NAMALWA (cell line): ENCODE measurements around the gene GMDS.

ENCODE experiments used
- DNase-seq: peaks from one replicate; pipeline ENCODE4 v3.0.0-alpha.2; 2015; ENCODE audit warnings: low spot score

Gene GMDS

DNA sequence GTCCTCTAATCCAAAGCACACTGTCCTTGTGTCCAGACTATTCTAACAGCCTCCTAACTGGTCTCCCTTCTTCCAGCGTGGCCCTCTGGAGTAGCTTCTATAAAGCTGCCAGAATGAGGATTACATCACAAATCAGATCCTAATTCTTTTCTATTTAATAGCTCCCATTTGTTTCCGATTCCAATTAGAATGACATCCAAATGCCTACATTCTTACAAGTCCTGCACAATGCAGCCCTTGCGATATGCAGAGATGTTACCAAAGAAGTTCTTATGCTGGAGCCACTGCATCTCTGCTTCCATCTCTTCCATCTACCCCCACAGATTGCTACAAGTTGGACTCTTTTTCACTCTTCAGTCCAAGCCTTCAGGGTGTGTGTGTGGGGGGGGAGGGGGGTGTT, 40.0 kb downstream of the GMDS start:
- DNase-seq: no peak

DNA sequence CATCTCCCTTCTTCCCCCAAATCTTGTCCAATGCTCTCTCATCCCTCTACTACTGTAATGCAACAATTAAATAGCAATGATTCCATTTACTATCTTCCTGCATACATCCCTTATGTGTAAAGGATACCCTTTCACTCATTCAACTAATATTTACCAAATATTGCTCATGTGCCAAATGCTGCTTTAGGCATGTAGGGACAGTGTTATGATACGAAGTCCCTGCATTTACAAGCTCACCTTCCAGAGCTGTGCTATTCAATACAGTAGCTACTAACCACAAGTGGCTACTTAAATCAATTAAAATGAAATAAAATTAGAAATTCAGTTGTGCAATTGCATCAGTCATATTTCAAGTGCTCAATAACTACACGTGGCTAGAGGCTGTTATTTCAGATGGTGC, 41.1 kb downstream of the GMDS start:
- DNase-seq: no peak

GRCh38 chr6:2203264-2203663, 42.1 kb downstream of the GMDS start:
- no peak for DNase-seq

DNA sequence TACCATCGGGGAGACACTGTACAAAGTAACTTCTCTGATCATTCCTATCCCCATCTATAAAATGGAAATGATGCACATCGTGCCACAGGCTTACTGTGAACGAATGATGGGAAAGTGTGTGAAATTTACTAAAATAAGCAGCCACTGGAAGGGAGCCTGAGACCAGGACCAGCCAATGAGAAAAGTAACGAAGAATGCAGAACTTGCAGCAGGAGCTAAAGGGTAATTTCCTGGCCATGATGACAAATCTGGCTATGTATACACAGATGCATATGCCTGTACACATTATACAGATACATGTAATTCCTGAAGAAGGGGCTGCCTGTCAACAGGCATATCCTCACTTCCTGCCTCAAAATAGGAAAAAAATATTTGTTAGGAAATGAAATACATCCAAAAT, 47.4 kb downstream of the GMDS start:
- no peak for DNase-seq

- no peak for DNase-seq
Observed at GRCh38 chr6:2197177-2197671, 48.2 kb downstream of the GMDS start.

- peak; percentile 68 for DNase-seq
Observed at GRCh38 chr6:2196079-2196679, 49.2 kb downstream of the GMDS start.

GRCh38 chr6:2194643-2195042, 50.8 kb downstream of the GMDS start:
- no peak for DNase-seq

- no peak for DNase-seq
Observed at GRCh38 chr6:2193931-2194330, 51.5 kb downstream of the GMDS start.

GRCh38 chr6:2192976-2193375, 52.4 kb downstream of the GMDS start:
- no peak for DNase-seq

GRCh38 chr6:2191390-2191740, 54.0 kb downstream of the GMDS start:
- no peak for DNase-seq

GRCh38 chr6:2190661-2191389, 54.6 kb downstream of the GMDS start:
- DNase-seq: no peak

DNA sequence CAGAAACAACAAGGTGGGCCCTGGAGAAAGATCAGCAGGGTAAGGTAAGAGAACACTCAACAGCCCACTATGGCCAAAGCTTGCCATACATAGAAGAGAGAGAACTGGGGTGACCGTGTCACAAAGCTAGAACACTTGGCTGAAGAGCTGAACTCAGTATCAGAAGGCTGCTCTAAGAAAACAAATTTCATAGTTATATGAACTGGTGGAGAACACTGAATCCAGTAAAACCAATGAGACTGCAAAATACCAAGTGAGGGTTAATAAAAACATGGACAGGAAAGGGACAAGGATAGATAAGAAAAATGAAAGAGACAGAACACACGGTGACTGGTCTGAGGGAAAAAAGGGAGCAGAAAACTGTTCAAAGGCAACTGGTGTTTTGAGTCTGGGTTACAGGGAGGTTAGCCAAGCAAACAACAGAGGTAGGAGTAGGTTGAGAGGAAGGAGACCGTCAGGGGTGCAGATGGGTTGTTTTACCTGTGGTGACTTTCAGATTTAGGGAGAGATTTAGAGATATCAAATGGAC, 56.5 kb downstream of the GMDS start:
- DNase-seq: no peak

- no peak for DNase-seq
Observed at GRCh38 chr6:2188397-2188796, 57.0 kb downstream of the GMDS start.

GRCh38 chr6:2187826-2188225, 57.6 kb downstream of the GMDS start:
- DNase-seq: no peak

DNA sequence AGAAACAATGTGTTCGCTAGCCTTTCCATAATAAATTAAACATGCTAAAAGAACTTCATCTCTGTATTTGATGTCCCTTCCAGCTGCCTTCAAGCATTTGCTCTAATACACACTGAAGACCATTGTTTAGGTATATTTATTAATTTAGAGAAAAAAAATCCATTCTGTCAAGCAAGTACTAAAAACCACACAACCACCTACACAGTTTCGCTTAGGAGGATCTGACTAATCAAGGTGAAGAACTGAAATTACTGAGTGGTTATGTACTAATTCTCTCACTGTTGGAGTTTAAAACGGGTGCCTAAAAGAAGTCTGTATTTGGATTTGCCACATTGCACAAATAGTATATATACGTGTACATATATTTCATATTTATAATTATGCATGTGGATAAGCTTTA, 58.9 kb downstream of the GMDS start:
- no peak for DNase-seq

- no peak for DNase-seq
Observed at GRCh38 chr6:2185466-2185865, 59.9 kb downstream of the GMDS start.

GRCh38 chr6:2184700-2185455, 60.5 kb downstream of the GMDS start:
- no peak for DNase-seq

GRCh38 chr6:2183752-2184151, 61.7 kb downstream of the GMDS start:
- no peak for DNase-seq

DNA sequence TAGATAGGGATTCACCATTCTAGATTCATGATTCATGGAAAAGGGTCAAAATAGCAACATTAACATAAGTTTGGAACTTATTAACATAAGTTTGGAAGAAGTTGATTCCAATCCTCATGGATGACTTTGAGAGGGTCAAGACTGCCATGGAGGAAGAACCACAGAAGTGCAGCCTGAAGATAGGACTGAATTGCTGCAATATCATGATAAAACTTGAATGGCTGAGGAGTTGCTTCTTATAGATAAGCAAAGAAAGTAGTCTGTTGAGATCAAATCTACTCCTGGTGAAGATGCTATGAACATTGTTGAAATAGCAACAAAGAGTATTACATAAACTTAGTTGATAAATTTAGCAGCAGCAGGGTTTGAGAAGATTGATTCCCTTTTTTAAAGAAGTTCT, 62.2 kb downstream of the GMDS start:
- DNase-seq: no peak

- no peak for DNase-seq
Observed at GRCh38 chr6:2182251-2182650, 63.2 kb downstream of the GMDS start.

GRCh38 chr6:2181567-2181966, 63.8 kb downstream of the GMDS start:
- no peak for DNase-seq

- no peak for DNase-seq
Observed at GRCh38 chr6:2179950-2180349, 65.5 kb downstream of the GMDS start.

- DNase-seq: no peak
Observed at GRCh38 chr6:2179241-2179640, 66.2 kb downstream of the GMDS start.
